Cardiac muscle cell (in vitro differentiated cells and primary cell): ENCODE measurements around the gene ZNF552. TPM values are rescaled to one million over a fixed set of nuclear protein-coding genes. Genes with fewer than 3 reads are reported as not detected.
A peak's percentile ranks its signal among the peaks of the same experiment; 100 is the strongest.

Experiments
- DNase-seq, 2 donors: peaks; one replicate each; pipeline versions ENCODE4 v3.0.0 to v3.0.0-alpha.2; 2010 to 2017; ENCODE audit warnings: low read depth in 1 of 2, low spot score in 1 of 2
- H3K27ac ChIP-seq: fragments of 200-600 bp; sonication (generic); 2 replicates; pipeline ENCODE4 v1.5.1; 2016
- H3K27me3 ChIP-seq: fragments of 200-600 bp; sonication (generic); 2 replicates; pipeline ENCODE4 v1.6.0; 2016; ENCODE audit warnings: control low read depth
- H3K36me3 ChIP-seq: fragments of 200-600 bp; sonication (generic); 2 replicates; pipeline ENCODE4 v1.5.1; 2016; ENCODE audit warnings: control low read depth
- H3K4me1 ChIP-seq: fragments of 200-600 bp; sonication (generic); 2 replicates; pipeline ENCODE4 v1.8.1; 2017; ENCODE audit warnings: low read depth, mild to moderate bottlenecking, mixed run types
- H3K4me3 ChIP-seq: fragments of 200-600 bp; sonication (generic); 2 replicates; pipeline ENCODE4 v1.5.1; 2016; ENCODE audit warnings: mild to moderate bottlenecking
- H3K9me3 ChIP-seq: fragments of 200-600 bp; sonication (generic); 2 replicates; pipeline ENCODE4 v1.5.1; 2017; ENCODE audit warnings: low read depth, mild to moderate bottlenecking, control low read depth
- polyA plus RNA-seq: library from polyadenylated mRNA; unstranded; fragments of >200 nt; fragmentation: Nextera tagmentation; extraction: Ambion mirVana; gene quantifications from 2 replicates; pipeline ENCODE4 v1.2.1, GENCODE V29; 2016
- total RNA-seq: library from RNA; depleted of rRNA; stranded (reverse); fragments of >200 nt; gene quantifications from 2 replicates; pipeline ENCODE4 v1.2.3, GENCODE V29; 2016
- TF ChIP-seq, protein P1 (sequence below): IDR thresholded peaks from 2 replicates; pipeline ENCODE4 v1.5.1; 2012; ENCODE audit warnings: low read depth, mild to moderate bottlenecking, low read length

The ZNF552 gene
- total and polyA plus RNA-seq, 2 experiments from 2014 or later = 6.6 to 13.4 TPM

- Histone ChIP-seq H3K36me3 (no peaks in the 10 kb centered on the region), H3K4me1 (peaks cover 12% of the 10 kb centered on the region), H3K27me3 (no peaks in the 10 kb centered on the region), H3K27ac (peak overlapping the region; percentile 93), H3K4me3 (peak overlapping the region; percentile 71), H3K9me3 (no peaks in the 10 kb centered on the region)
- TF ChIP-seq, protein P1, sequence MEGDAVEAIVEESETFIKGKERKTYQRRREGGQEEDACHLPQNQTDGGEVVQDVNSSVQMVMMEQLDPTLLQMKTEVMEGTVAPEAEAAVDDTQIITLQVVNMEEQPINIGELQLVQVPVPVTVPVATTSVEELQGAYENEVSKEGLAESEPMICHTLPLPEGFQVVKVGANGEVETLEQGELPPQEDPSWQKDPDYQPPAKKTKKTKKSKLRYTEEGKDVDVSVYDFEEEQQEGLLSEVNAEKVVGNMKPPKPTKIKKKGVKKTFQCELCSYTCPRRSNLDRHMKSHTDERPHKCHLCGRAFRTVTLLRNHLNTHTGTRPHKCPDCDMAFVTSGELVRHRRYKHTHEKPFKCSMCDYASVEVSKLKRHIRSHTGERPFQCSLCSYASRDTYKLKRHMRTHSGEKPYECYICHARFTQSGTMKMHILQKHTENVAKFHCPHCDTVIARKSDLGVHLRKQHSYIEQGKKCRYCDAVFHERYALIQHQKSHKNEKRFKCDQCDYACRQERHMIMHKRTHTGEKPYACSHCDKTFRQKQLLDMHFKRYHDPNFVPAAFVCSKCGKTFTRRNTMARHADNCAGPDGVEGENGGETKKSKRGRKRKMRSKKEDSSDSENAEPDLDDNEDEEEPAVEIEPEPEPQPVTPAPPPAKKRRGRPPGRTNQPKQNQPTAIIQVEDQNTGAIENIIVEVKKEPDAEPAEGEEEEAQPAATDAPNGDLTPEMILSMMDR = no peak
- DNase-seq = no peak
These were observed 5.9 kb upstream of the ZNF552 start for GRCh38 chr19:57820599-57820998.

- Histone ChIP-seq H3K27ac (peak overlapping the region; percentile 93), H3K36me3 (no peaks in the 10 kb centered on the region), H3K27me3 (no peaks in the 10 kb centered on the region), H3K9me3 (no peaks in the 10 kb centered on the region), H3K4me3 (peak overlapping the region; percentile 71), H3K4me1 (peaks cover 12% of the 10 kb centered on the region)
- TF ChIP-seq, protein P1 = peak; percentile 24
- peak; percentile 94 to 95 for DNase-seq
These were observed 4.9 kb upstream of the ZNF552 start for GRCh38 chr19:57819475-57820148.

- DNase-seq = no peak
- H3K27me3 ChIP-seq = no peaks in the 10 kb centered on the region
- H3K4me1 ChIP-seq = peaks cover 7% of the 10 kb centered on the region
- TF ChIP-seq, protein P1 = no peak
- no peaks in the 10 kb centered on the region for H3K36me3 ChIP-seq
- H3K4me3 ChIP-seq = no peak overlapping the region
- H3K9me3 ChIP-seq = no peaks in the 10 kb centered on the region
- H3K27ac ChIP-seq = peak overlapping the region; percentile 93
These were observed 3.7 kb upstream of the ZNF552 start for GRCh38 chr19:57818378-57818777.

DNA sequence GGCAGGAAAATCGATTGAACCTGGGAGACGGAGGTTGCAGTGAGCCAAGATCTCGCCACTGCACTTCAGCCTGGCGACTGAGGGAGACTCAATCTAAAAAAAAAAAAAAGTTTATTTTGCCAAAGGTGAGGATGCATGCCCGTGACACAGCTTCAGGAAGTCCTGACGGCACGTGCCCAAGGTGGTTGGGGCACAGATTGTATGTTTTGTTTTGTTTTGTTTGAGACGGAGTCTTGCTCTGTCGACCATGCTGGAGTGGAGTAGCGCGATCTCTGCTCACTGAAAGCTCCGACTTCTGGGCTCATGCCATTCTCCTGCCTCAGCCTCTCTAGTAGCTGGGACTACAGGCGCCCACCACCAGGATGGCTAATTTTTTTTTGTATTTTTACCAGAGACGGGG is 3.3 kb upstream of the ZNF552 start:
- TF ChIP-seq, protein P1 = no peak
- Histone ChIP-seq H3K27me3 (no peaks in the 10 kb centered on the region), H3K27ac (peak overlapping the region; percentile 93), H3K36me3 (no peaks in the 10 kb centered on the region), H3K4me3 (no peak overlapping the region), H3K4me1 (peaks cover 7% of the 10 kb centered on the region), H3K9me3 (no peaks in the 10 kb centered on the region)
- no peak for DNase-seq

DNA sequence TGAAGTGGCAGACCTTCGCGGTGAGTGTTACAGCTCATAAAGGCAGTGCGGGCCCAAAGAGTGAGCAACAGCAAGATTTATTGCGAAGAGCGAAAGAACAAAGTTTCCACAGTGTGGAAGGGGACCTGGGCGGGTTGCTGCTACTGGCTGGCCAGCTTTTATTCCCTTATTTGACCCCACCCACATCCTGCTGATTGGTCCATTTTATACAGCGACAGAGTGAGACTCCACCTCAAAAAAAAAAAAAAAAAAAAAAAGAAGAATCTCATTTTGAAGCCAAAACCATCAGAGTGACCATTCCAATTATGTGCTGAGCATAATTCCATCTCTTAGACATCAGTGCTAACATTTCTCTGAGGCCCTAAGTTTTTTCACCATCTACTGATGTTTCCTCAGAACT is 1.9 kb upstream of the ZNF552 start:
- Histone ChIP-seq H3K27ac (no peak overlapping the region), H3K4me1 (peaks cover 7% of the 10 kb centered on the region), H3K27me3 (no peaks in the 10 kb centered on the region), H3K9me3 (no peaks in the 10 kb centered on the region), H3K36me3 (no peaks in the 10 kb centered on the region), H3K4me3 (no peak overlapping the region)
- DNase-seq = no peak
- TF ChIP-seq, protein P1 = no peak
